ENCODE data around the gene STKLD1. TPM values are rescaled to one million over a fixed set of nuclear protein-coding genes. Genes with fewer than 3 reads are reported as not detected.

STKLD1 gene
- polyA plus RNA-seq, 4 donors: 0.79 to 8.1 (median 3.0) TPM

- Histone ChIP-seq H3K36me3 (ENCODE audit: control insufficient read depth in 3 of 3, insufficient read depth in 2 of 3, low read depth in 1 of 3, low read length in 3 of 3) (peaks cover 16 to 77% (median 21%) of the 10 kb centered on the region in 3 donors), H3K27ac (ENCODE audit: low read depth in 1 of 3, low read length in 2 of 3) (peak within 1 kb of the TSS; percentile 69 to 86 (median 86)), H3K27me3 (ENCODE audit: control insufficient read depth in 3 of 3, insufficient read depth in 3 of 3, low read length in 3 of 3) (no peaks in the 10 kb centered on the region), H3K4me1 (ENCODE audit: control insufficient read depth in 3 of 3, insufficient read depth in 2 of 3, low read depth in 1 of 3, low read length in 2 of 3) (peaks cover 0 to 16% (median 9%) of the 10 kb centered on the region in 3 donors), H3K4me3 (ENCODE audit: low read depth in 1 of 3, low read length in 3 of 3) (peak within 1 kb of the TSS; percentile 51 to 79 (median 73)), H3K9me3 (ENCODE audit: control insufficient read depth in 2 of 2, insufficient read depth in 1 of 2, low read depth in 1 of 2, low read length in 1 of 2) (no peaks in the 10 kb centered on the region)
- WGBS, 3 donors: 0 to 1% (median 0%) methylated on average over 58 to 64 of the region's 64 CpGs
- peak; percentile 97 for DNase-seq
- no peak for FAIRE-seq
These were observed 28.0 kb upstream of the STKLD1 start, which contains the start of the genes MED22 and RPL7A for GRCh38 chr9:133347985-133348717. MED22 (minus strand) TSS chr9:133348131; CDS start chr9:133346662, 1,469 bp downstream. RPL7A (plus strand) TSS chr9:133348218; CDS start chr9:133348244, 26 bp downstream.

DNA sequence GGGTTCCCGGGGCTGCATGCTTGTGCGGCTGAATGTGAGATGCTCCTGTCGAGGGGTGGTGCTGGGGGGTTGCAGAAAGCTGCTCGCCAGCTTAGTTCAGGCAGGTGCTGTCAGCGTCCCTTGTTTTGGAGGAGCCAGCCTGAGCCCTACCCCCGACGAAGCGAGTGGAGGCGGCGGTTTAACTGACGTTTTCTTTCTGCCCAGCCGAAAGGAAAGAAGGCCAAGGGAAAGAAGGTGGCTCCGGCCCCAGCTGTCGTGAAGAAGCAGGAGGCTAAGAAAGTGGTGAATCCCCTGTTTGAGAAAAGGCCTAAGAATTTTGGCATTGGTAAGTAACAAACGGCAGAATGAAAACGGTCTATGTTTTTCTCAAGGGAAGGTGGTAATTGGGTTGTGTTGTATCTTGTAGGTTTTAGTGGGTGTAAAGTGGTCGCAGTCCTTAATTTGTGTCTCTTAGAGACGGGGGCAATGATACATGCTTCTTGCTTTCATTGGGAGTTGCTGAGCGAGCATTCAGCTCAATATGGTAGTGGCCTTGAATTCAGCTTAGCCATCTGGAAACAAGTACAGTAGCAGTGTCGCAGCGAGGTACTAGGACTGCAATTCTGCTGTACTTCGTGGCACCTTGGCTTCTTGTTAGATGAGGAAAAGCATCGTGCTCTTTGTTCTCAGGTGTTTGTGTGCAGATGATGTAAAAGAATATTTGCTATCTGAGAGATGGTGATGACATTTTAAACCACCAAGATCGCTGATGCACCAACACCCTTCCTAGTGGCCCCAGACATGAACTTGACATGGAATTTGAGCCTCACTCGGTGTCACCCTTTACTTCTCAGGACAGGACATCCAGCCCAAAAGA, 27.2 kb upstream of the STKLD1 start:
- H3K9me3 ChIP-seq (ENCODE audit: control insufficient read depth in 2 of 2, insufficient read depth in 1 of 2, low read depth in 1 of 2, low read length in 1 of 2): no peaks in the 10 kb centered on the region
- FAIRE-seq (no peak), DNase-seq (no peak)
- 4 to 14% (median 6%) methylated on average over 25 of the region's 25 CpGs for WGBS, 3 donors
- H3K4me3 ChIP-seq (ENCODE audit: low read depth in 1 of 3, low read length in 3 of 3): peak overlapping the region; percentile 51 to 79 (median 73)
- H3K27me3 ChIP-seq (ENCODE audit: control insufficient read depth in 3 of 3, insufficient read depth in 3 of 3, low read length in 3 of 3): no peaks in the 10 kb centered on the region
- peak overlapping the region; percentile 69 to 86 (median 86) for H3K27ac ChIP-seq (ENCODE audit: low read depth in 1 of 3, low read length in 2 of 3)
- peaks cover 16 to 77% (median 20%) of the 10 kb centered on the region in 3 donors for H3K36me3 ChIP-seq (ENCODE audit: control insufficient read depth in 3 of 3, insufficient read depth in 2 of 3, low read depth in 1 of 3, low read length in 3 of 3)
- peaks cover 0 to 16% (median 9%) of the 10 kb centered on the region in 3 donors for H3K4me1 ChIP-seq (ENCODE audit: control insufficient read depth in 3 of 3, insufficient read depth in 2 of 3, low read depth in 1 of 3, low read length in 2 of 3)

DNA sequence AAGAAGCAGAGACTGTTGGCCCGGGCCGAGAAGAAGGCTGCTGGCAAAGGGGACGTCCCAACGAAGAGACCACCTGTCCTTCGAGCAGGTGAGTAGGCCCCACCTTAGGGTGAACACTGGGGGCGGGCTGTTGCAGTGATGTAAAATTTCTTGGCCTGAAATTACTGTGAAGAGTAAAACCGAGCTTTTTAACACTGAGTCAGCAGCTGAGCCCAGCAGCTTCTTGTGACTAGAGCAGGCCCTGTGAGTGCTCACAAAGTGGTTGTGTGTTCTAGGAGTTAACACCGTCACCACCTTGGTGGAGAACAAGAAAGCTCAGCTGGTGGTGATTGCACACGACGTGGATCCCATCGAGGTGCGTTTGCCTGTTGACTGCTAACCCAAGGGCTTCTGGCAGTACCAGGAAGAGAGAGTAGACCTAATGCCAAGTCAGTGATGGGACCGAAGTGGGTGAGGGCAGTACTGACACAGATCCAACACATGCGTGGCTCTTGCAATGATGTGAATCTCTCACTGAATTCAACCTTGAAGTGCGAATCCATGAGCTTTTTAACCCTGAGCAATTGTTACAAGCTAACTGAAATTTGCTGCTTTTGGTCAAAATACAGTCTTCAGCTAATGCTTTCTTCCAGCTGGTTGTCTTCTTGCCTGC, 26.1 kb upstream of the STKLD1 start:
- DNase-seq (no peak), FAIRE-seq (no peak)
- Histone ChIP-seq H3K9me3 (ENCODE audit: control insufficient read depth in 2 of 2, insufficient read depth in 1 of 2, low read depth in 1 of 2, low read length in 1 of 2) (no peaks in the 10 kb centered on the region), H3K4me1 (ENCODE audit: control insufficient read depth in 3 of 3, insufficient read depth in 2 of 3, low read depth in 1 of 3, low read length in 2 of 3) (peaks cover 0 to 18% (median 9%) of the 10 kb centered on the region in 3 donors), H3K27me3 (ENCODE audit: control insufficient read depth in 3 of 3, insufficient read depth in 3 of 3, low read length in 3 of 3) (no peaks in the 10 kb centered on the region), H3K27ac (ENCODE audit: low read depth in 1 of 3, low read length in 2 of 3) (no peak overlapping the region), H3K36me3 (ENCODE audit: control insufficient read depth in 3 of 3, insufficient read depth in 2 of 3, low read depth in 1 of 3, low read length in 3 of 3) (peaks cover 16 to 75% (median 19%) of the 10 kb centered on the region in 3 donors), H3K4me3 (ENCODE audit: low read depth in 1 of 3, low read length in 3 of 3) (peak overlapping the region in 1 of 3 donors; percentile 73)
- 71 to 78% (median 74%) methylated on average over 15 of the region's 15 CpGs for WGBS, 3 donors

GRCh38 chr9:133351526-133351907, 24.6 kb upstream of the STKLD1 start:
- peaks cover 0 to 20% (median 8%) of the 10 kb centered on the region in 3 donors for H3K4me1 ChIP-seq (ENCODE audit: control insufficient read depth in 3 of 3, insufficient read depth in 2 of 3, low read depth in 1 of 3, low read length in 2 of 3)
- H3K27me3 ChIP-seq (ENCODE audit: control insufficient read depth in 3 of 3, insufficient read depth in 3 of 3, low read length in 3 of 3): no peaks in the 10 kb centered on the region
- H3K36me3 ChIP-seq (ENCODE audit: control insufficient read depth in 3 of 3, insufficient read depth in 2 of 3, low read depth in 1 of 3, low read length in 3 of 3): peaks cover 16 to 61% (median 17%) of the 10 kb centered on the region in 3 donors
- WGBS, 3 donors: 92 to 100% (median 94%) methylated on average over 3 of the region's 3 CpGs
- FAIRE-seq (no peak), DNase-seq (no peak)
- no peaks in the 10 kb centered on the region for H3K9me3 ChIP-seq (ENCODE audit: control insufficient read depth in 2 of 2, insufficient read depth in 1 of 2, low read depth in 1 of 2, low read length in 1 of 2)
- no peak overlapping the region for H3K4me3 ChIP-seq (ENCODE audit: low read depth in 1 of 3, low read length in 3 of 3)
- H3K27ac ChIP-seq (ENCODE audit: low read depth in 1 of 3, low read length in 2 of 3): no peak overlapping the region

DNA sequence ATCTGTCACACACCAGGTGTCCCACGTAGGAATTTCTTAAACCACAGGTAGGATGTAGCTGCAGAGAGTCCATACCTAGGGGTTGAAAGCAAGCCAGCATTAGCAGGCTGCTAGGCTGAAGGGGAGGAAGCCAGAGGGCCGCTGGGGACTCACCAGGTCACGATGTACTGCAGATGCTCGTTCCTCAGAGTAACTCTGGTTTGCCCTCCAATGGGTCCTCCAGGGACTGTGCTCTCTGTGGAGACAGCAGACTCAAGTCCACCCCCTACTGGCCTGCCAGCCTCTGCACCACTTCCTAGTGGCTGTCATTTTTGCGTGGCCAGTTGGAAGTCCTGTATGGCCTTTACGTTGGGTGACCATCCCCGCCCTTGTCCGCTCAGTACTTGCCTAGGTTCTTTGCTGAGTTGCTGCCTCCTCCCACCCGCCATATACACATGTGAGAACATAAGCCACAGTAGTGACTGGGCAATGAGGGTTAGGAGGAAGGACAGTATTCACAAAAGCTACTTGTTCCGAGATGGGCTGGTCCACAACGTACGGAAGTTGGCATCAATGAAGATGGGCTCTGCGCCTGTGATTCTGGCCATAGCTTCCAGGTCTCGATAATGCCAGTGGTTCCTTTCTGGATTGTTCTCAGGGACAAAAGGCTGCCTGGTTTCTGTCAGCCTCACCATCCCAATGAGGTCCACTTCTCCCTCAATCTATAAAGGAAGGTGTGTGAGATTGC, 24.1 kb upstream of the STKLD1 start:
- 74 to 80% (median 77%) methylated on average over 14 of the region's 14 CpGs for WGBS, 3 donors
- Histone ChIP-seq H3K36me3 (ENCODE audit: control insufficient read depth in 3 of 3, insufficient read depth in 2 of 3, low read depth in 1 of 3, low read length in 3 of 3) (peaks cover 16 to 60% (median 17%) of the 10 kb centered on the region in 3 donors), H3K27me3 (ENCODE audit: control insufficient read depth in 3 of 3, insufficient read depth in 3 of 3, low read length in 3 of 3) (no peaks in the 10 kb centered on the region), H3K9me3 (ENCODE audit: control insufficient read depth in 2 of 2, insufficient read depth in 1 of 2, low read depth in 1 of 2, low read length in 1 of 2) (no peaks in the 10 kb centered on the region), H3K4me1 (ENCODE audit: control insufficient read depth in 3 of 3, insufficient read depth in 2 of 3, low read depth in 1 of 3, low read length in 2 of 3) (peaks cover 0 to 18% (median 4%) of the 10 kb centered on the region in 3 donors), H3K27ac (ENCODE audit: low read depth in 1 of 3, low read length in 2 of 3) (no peak overlapping the region), H3K4me3 (ENCODE audit: low read depth in 1 of 3, low read length in 3 of 3) (no peak overlapping the region)
- FAIRE-seq: no peak
- DNase-seq: no peak

DNA sequence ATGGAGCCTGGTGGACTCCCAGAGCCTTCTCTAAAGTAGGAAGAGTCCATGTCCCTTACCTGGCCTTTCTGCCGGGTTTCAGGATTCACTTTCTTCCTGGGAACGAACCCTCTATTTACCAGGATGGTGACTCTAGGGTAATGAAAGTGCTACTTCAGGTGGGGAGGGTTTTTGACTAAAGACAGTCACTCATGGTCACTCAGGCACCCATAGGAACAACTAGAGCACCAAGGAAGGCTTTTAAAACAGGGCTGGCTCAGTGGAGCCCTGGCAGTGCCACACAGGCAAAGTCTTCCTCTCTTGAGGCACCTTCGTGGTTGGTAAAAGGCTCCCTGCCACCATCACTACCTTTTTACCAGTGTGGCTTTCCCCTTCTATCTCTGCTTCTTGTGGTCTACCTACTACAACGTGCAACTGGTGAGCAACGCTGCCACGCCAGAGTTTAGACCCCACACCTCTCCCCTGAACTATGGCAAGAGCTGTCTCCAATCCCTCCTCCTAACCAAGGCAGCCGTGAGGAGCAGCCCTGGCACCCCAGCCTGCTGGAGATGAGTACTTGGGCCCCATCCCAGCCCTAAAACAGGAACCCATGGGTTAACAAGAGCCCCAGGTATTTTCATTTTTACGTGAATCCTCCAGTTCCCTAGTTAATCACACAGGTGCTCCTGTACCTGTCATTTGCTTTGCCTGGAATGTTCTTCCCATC, 23.4 kb upstream of the STKLD1 start:
- H3K27me3 ChIP-seq (ENCODE audit: control insufficient read depth in 3 of 3, insufficient read depth in 3 of 3, low read length in 3 of 3): no peaks in the 10 kb centered on the region
- DNase-seq: no peak
- no peak overlapping the region for H3K27ac ChIP-seq (ENCODE audit: low read depth in 1 of 3, low read length in 2 of 3)
- H3K36me3 ChIP-seq (ENCODE audit: control insufficient read depth in 3 of 3, insufficient read depth in 2 of 3, low read depth in 1 of 3, low read length in 3 of 3): peaks cover 16 to 67% (median 17%) of the 10 kb centered on the region in 3 donors
- no peak for FAIRE-seq
- no peaks in the 10 kb centered on the region for H3K9me3 ChIP-seq (ENCODE audit: control insufficient read depth in 2 of 2, insufficient read depth in 1 of 2, low read depth in 1 of 2, low read length in 1 of 2)
- no peak overlapping the region for H3K4me3 ChIP-seq (ENCODE audit: low read depth in 1 of 3, low read length in 3 of 3)
- H3K4me1 ChIP-seq (ENCODE audit: control insufficient read depth in 3 of 3, insufficient read depth in 2 of 3, low read depth in 1 of 3, low read length in 2 of 3): peaks cover 0 to 25% (median 4%) of the 10 kb centered on the region in 3 donors
- WGBS, 3 donors: 69 to 70% (median 70%) methylated on average over 8 of the region's 8 CpGs

DNA sequence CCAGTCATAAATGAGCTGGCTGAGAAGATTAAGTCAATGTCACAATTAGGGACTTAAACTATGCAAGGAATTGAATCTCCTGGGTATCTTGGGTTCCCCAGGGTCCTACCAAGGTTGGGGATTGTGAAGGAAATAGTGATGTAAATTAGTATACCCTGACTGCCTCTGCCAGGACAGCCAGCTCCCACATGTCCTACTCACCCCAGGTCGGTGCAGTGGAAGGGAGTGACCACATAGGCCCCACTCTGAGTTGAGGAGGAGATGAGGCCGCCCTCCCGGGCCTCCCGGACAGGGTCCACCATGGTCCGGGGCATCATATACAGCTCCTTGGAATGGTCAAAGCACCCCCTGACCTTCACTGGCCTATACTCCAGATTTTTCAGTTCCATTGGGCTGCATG, 22.6 kb upstream of the STKLD1 start:
- Histone ChIP-seq H3K36me3 (ENCODE audit: control insufficient read depth in 3 of 3, insufficient read depth in 2 of 3, low read depth in 1 of 3, low read length in 3 of 3) (peaks cover 16 to 72% (median 17%) of the 10 kb centered on the region in 3 donors), H3K9me3 (ENCODE audit: control insufficient read depth in 2 of 2, insufficient read depth in 1 of 2, low read depth in 1 of 2, low read length in 1 of 2) (no peaks in the 10 kb centered on the region), H3K4me1 (ENCODE audit: control insufficient read depth in 3 of 3, insufficient read depth in 2 of 3, low read depth in 1 of 3, low read length in 2 of 3) (peaks cover 0 to 33% (median 4%) of the 10 kb centered on the region in 3 donors), H3K4me3 (ENCODE audit: low read depth in 1 of 3, low read length in 3 of 3) (no peak overlapping the region), H3K27me3 (ENCODE audit: control insufficient read depth in 3 of 3, insufficient read depth in 3 of 3, low read length in 3 of 3) (no peaks in the 10 kb centered on the region), H3K27ac (ENCODE audit: low read depth in 1 of 3, low read length in 2 of 3) (no peak overlapping the region)
- WGBS, 3 donors: 73 to 83% (median 82%) methylated on average over 5 of the region's 5 CpGs
- FAIRE-seq: no peak
- DNase-seq: no peak
